GM12891 (cell line): ENCODE measurements around the gene RBFOX2.
"Not testable (repeated sequence)": the region's sequence is repeated elsewhere in the genome, so short reads cannot be mapped to it uniquely, and the experiment has no call there.

Source experiments
- PAX5 ChIP-seq: IDR thresholded peaks from 2 replicates; pipeline ENCODE4 v1.6.1; 2011; ENCODE audit warnings: low read length, moderate library complexity, mild to moderate bottlenecking; ENCODE audit not compliant: insufficient read depth, severe bottlenecking
- POLR2A ChIP-seq: IDR thresholded peaks from 2 replicates; pipeline ENCODE4 v1.6.1; 2011; ENCODE audit warnings: low read depth, low read length, control low read depth
- POLR2AphosphoS5 ChIP-seq: IDR thresholded peaks from 2 replicates; pipeline ENCODE4 v1.6.1; 2011; ENCODE audit warnings: low read depth, low read length, control low read depth

- not testable (repeated sequence) for TF ChIP-seq POLR2A, POLR2AphosphoS5, PAX5
Measured at GRCh38 chr22:35993727-35994126, 34.9 kb downstream of the RBFOX2 start.
